HG03159 (cell line): ENCODE results near the gene TAOK2.

Experiments
- ATAC-seq: cut with Tn5 transposase; IDR thresholded peaks from one replicate; pipeline ENCODE4 v1.9.1; 2021; ENCODE audit warnings: mild to moderate bottlenecking, moderate library complexity; ENCODE audit not compliant: unreplicated experiment

The TAOK2 gene

GRCh38 chr16:29986931-29987330 lies 13.3 kb downstream of the TAOK2 start:
- no peak for ATAC-seq

- no peak for ATAC-seq
Observed at GRCh38 chr16:29987371-29988085, 13.9 kb downstream of the TAOK2 start.

DNA sequence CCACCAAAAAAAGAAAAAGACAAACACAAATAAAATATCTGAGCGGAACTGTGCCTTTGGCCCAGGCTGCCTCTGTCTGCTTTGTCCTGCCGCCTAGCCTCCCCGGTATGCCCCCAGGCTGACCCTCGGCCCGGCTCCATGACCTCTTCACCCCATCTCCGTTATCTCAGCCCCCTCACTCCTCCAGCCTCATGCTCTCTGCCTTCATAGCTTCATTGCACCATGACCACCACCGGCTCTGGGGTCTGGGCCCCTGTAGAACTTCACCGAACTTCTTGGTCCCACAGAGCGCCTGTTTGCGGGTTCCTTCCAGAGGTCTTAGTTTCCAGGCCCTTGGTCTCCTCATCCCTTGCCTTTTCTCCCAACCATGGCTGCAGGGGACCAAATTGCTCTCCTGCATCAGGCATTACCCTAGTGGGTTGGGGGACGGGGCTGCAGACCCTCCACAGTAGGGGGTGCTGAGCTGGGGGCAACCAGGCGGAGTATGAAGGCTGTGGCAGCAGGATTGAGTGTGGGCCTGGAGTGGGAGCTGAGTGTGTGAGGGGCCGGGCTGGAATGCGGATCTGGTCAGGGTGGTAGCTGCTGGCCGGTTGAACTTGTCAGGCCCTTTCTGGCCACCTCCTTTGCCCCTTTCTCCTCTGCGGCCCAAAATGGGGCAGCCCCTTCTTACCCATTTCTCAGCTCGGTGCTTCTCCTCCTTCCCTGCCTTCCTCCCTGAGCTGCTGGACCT lies 14.8 kb downstream of the TAOK2 start:
- ATAC-seq, result no peak

GRCh38 chr16:29989111-29989858 lies 15.6 kb downstream of the TAOK2 start:
- no peak for ATAC-seq

- no peak for ATAC-seq
Observed at GRCh38 chr16:29990034-29990433, 16.4 kb downstream of the TAOK2 start.

DNA sequence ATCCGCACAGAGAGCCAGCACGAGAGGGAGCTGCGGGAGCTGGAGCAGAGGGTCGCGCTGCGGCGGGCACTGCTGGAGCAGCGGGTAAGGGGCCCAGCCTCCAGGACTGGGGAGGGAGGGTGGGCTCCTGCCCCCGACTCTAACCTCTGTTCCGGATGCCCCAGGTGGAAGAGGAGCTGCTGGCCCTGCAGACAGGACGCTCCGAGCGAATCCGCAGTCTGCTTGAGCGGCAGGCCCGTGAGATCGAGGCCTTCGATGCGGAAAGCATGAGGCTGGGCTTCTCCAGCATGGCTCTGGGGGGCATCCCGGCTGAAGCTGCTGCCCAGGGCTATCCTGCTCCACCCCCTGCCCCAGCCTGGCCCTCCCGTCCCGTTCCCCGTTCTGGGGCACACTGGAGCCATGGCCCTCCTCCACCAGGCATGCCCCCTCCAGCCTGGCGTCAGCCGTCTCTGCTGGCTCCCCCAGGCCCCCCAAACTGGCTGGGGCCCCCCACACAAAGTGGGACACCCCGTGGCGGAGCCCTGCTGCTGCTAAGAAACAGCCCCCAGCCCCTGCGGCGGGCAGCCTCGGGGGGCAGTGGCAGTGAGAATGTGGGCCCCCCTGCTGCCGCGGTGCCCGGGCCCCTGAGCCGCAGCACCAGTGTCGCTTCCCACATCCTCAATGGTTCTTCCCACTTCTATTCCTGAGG lies 17.4 kb downstream of the TAOK2 start:
- no peak for ATAC-seq

GRCh38 chr16:29991571-29991904 lies 17.9 kb downstream of the TAOK2 start:
- ATAC-seq, result no peak

GRCh38 chr16:29992344-29992967 lies 18.8 kb downstream of the TAOK2 start:
- no peak for ATAC-seq

- ATAC-seq, result no peak
Observed at GRCh38 chr16:29993191-29993902, 19.7 kb downstream of the TAOK2 start.

GRCh38 chr16:29993903-29994599 lies 20.4 kb downstream of the TAOK2 start:
- no peak for ATAC-seq

- peak; percentile 37 for ATAC-seq
Observed at GRCh38 chr16:29994600-29995323, 21.1 kb downstream of the TAOK2 start.

DNA sequence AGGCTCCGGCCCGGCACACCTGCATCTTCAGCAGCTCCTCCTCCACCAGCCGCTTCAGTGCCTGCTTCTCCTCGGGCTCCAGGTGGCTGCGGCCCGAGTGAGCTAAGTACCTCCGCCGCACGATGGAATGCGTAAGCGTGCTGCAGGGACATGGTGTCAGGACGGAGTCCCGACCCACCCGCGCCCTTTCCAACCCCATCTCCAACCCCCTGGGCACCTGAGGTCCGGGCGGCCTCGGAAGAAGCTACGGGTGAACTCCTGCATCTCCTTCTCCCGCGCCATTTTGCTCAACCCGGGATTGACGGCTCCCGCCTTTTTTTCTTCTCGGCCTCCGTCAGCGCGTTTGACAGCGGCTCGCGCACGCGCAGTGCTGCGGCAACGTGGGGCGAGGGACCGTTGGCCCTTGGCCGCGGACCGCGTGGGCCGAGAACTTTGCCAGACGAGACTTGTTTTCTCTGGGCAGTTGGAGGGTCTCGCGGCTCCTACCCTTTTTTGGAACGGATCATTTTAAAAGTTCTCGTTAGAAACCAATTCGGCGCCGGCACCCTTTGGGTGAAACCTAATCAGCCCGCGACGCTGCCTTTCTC lies 21.7 kb downstream of the TAOK2 start, which contains the start of gene HIRIP3:
Gene HIRIP3, minus strand, starts transcription at position 294 of the 587 bp plus-strand sequence. Its CDS starts 12 bp downstream, at position 282.
- ATAC-seq, result peak; percentile 43

GRCh38 chr16:29995911-29996765 lies 22.5 kb downstream of the TAOK2 start, which contains the start of gene INO80E:
Gene INO80E (plus strand): TSS chr16:29996241. CDS start chr16:29996311, 70 bp downstream.
- peak; percentile 88 for ATAC-seq

DNA sequence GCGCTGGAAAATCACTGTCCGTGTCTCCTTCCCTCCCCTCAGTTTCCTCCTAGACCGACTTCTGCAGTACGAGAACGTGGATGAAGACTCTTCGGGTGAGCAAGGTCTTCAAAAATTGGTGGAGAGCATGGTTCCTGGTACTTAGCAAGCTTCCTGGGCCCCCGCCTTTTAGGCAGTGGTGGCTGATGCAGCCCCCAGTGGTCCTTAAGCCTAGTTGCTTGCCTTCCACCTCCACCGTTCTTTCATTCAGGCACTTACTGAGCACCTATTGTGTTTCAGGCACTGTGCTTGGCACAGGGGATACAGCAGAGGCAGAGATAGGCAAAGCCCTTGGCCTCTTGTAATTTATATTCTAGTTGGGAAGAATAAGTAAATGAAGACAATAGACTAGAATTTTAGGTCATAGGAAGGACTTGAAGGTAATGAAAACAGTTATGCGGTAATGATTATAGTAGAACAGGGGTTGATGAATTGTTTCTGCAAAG lies 23.1 kb downstream of the TAOK2 start:
- ATAC-seq, result no peak

GRCh38 chr16:29999605-30000004 lies 25.9 kb downstream of the TAOK2 start:
- no peak for ATAC-seq

GRCh38 chr16:30000735-30001631 lies 27.3 kb downstream of the TAOK2 start:
- no peak for ATAC-seq
